ENCODE results near the gene BMX. TPM values are rescaled to one million over a fixed set of nuclear protein-coding genes. Genes with fewer than 3 reads are reported as not detected.

Gene BMX
- total RNA-seq, 1 donor from 2014 or later = 3.1 TPM

GRCh38 chrX:15501506-15501905, 899 bp downstream of the BMX start:
- Histone ChIP-seq H3K4me1 (ENCODE audit: control insufficient read depth in 3 of 3, insufficient read depth in 3 of 3, low read length in 3 of 3) (no peaks in the 10 kb centered on the region), H3K9me3 (ENCODE audit: control insufficient read depth in 3 of 3, low read length in 3 of 3) (no peaks in the 10 kb centered on the region), H3K9ac (ENCODE audit: low read depth in 1 of 3, low read length in 3 of 3) (no peak overlapping the region), H3K27me3 (ENCODE audit: control insufficient read depth in 3 of 3, insufficient read depth in 3 of 3, low read length in 3 of 3) (peaks cover 0 to 11% (median 0%) of the 10 kb centered on the region in 3 donors), H3K4me3 (ENCODE audit: low read length in 3 of 3) (peak overlapping the region in 1 of 3 donors; percentile 38), H3K27ac (ENCODE audit: low read depth, low read length) (no peak overlapping the region), H3K36me3 (ENCODE audit: control insufficient read depth in 3 of 3, insufficient read depth in 3 of 3, low read length in 3 of 3) (no peaks in the 10 kb centered on the region)

- no peak overlapping the region for H3K4me3 ChIP-seq (ENCODE audit: low read length in 3 of 3)
- H3K9ac ChIP-seq (ENCODE audit: low read depth in 1 of 3, low read length in 3 of 3) = no peak overlapping the region
- H3K27ac ChIP-seq (ENCODE audit: low read depth, low read length) = no peak overlapping the region
- H3K27me3 ChIP-seq (ENCODE audit: control insufficient read depth in 3 of 3, insufficient read depth in 3 of 3, low read length in 3 of 3) = peaks cover 0 to 11% (median 0%) of the 10 kb centered on the region in 3 donors
- no peaks in the 10 kb centered on the region for H3K36me3 ChIP-seq (ENCODE audit: control insufficient read depth in 3 of 3, insufficient read depth in 3 of 3, low read length in 3 of 3)
- H3K9me3 ChIP-seq (ENCODE audit: control insufficient read depth in 3 of 3, low read length in 3 of 3) = no peaks in the 10 kb centered on the region
- H3K4me1 ChIP-seq (ENCODE audit: control insufficient read depth in 3 of 3, insufficient read depth in 3 of 3, low read length in 3 of 3) = no peaks in the 10 kb centered on the region
These were observed 4.1 kb downstream of the BMX start for GRCh38 chrX:15504661-15505060.

- no peaks in the 10 kb centered on the region for H3K9me3 ChIP-seq (ENCODE audit: control insufficient read depth in 3 of 3, low read length in 3 of 3)
- H3K4me1 ChIP-seq (ENCODE audit: control insufficient read depth in 3 of 3, insufficient read depth in 3 of 3, low read length in 3 of 3) = no peaks in the 10 kb centered on the region
- H3K9ac ChIP-seq (ENCODE audit: low read depth in 1 of 3, low read length in 3 of 3) = no peak overlapping the region
- no peaks in the 10 kb centered on the region for H3K36me3 ChIP-seq (ENCODE audit: control insufficient read depth in 3 of 3, insufficient read depth in 3 of 3, low read length in 3 of 3)
- H3K27ac ChIP-seq (ENCODE audit: low read depth, low read length) = no peak overlapping the region
- H3K4me3 ChIP-seq (ENCODE audit: low read length in 3 of 3) = no peak overlapping the region
- H3K27me3 ChIP-seq (ENCODE audit: control insufficient read depth in 3 of 3, insufficient read depth in 3 of 3, low read length in 3 of 3) = peaks cover 0 to 11% (median 0%) of the 10 kb centered on the region in 3 donors
These were observed 4.5 kb downstream of the BMX start for GRCh38 chrX:15505101-15505500.

- Histone ChIP-seq H3K27me3 (ENCODE audit: control insufficient read depth in 3 of 3, insufficient read depth in 3 of 3, low read length in 3 of 3) (peaks cover 0 to 11% (median 0%) of the 10 kb centered on the region in 3 donors), H3K4me3 (ENCODE audit: low read length in 3 of 3) (no peak overlapping the region), H3K36me3 (ENCODE audit: control insufficient read depth in 3 of 3, insufficient read depth in 3 of 3, low read length in 3 of 3) (no peaks in the 10 kb centered on the region), H3K4me1 (ENCODE audit: control insufficient read depth in 3 of 3, insufficient read depth in 3 of 3, low read length in 3 of 3) (no peaks in the 10 kb centered on the region), H3K27ac (ENCODE audit: low read depth, low read length) (no peak overlapping the region), H3K9me3 (ENCODE audit: control insufficient read depth in 3 of 3, low read length in 3 of 3) (no peaks in the 10 kb centered on the region), H3K9ac (ENCODE audit: low read depth in 1 of 3, low read length in 3 of 3) (no peak overlapping the region)
These were observed 6.4 kb downstream of the BMX start for GRCh38 chrX:15507005-15507404.

- H3K36me3 ChIP-seq (ENCODE audit: control insufficient read depth in 3 of 3, insufficient read depth in 3 of 3, low read length in 3 of 3) = no peaks in the 10 kb centered on the region
- no peak overlapping the region for H3K9ac ChIP-seq (ENCODE audit: low read depth in 1 of 3, low read length in 3 of 3)
- H3K4me1 ChIP-seq (ENCODE audit: control insufficient read depth in 3 of 3, insufficient read depth in 3 of 3, low read length in 3 of 3) = no peaks in the 10 kb centered on the region
- H3K27me3 ChIP-seq (ENCODE audit: control insufficient read depth in 3 of 3, insufficient read depth in 3 of 3, low read length in 3 of 3) = no peaks in the 10 kb centered on the region
- H3K9me3 ChIP-seq (ENCODE audit: control insufficient read depth in 3 of 3, low read length in 3 of 3) = no peaks in the 10 kb centered on the region
- no peak overlapping the region for H3K4me3 ChIP-seq (ENCODE audit: low read length in 3 of 3)
- H3K27ac ChIP-seq (ENCODE audit: low read depth, low read length) = no peak overlapping the region
These were observed 9.2 kb downstream of the BMX start for GRCh38 chrX:15509845-15510244.

- Histone ChIP-seq H3K27ac (ENCODE audit: low read depth, low read length) (no peak overlapping the region), H3K9ac (ENCODE audit: low read depth in 1 of 3, low read length in 3 of 3) (no peak overlapping the region), H3K27me3 (ENCODE audit: control insufficient read depth in 3 of 3, insufficient read depth in 3 of 3, low read length in 3 of 3) (no peaks in the 10 kb centered on the region)
These were observed 11.0 kb downstream of the BMX start for GRCh38 chrX:15511563-15511962.

GRCh38 chrX:15512401-15512965, 11.9 kb downstream of the BMX start:
- peaks cover 0 to 2% (median 0%) of the 10 kb centered on the region in 3 donors for H3K27me3 ChIP-seq (ENCODE audit: control insufficient read depth in 3 of 3, insufficient read depth in 3 of 3, low read length in 3 of 3)
- H3K9me3 ChIP-seq (ENCODE audit: control insufficient read depth in 3 of 3, low read length in 3 of 3) = no peaks in the 10 kb centered on the region
- H3K4me3 ChIP-seq (ENCODE audit: low read length in 3 of 3) = no peak overlapping the region
- H3K9ac ChIP-seq (ENCODE audit: low read depth in 1 of 3, low read length in 3 of 3) = no peak overlapping the region
- no peaks in the 10 kb centered on the region for H3K36me3 ChIP-seq (ENCODE audit: control insufficient read depth in 3 of 3, insufficient read depth in 3 of 3, low read length in 3 of 3)
- no peaks in the 10 kb centered on the region for H3K4me1 ChIP-seq (ENCODE audit: control insufficient read depth in 3 of 3, insufficient read depth in 3 of 3, low read length in 3 of 3)
- no peak overlapping the region for H3K27ac ChIP-seq (ENCODE audit: low read depth, low read length)

More at GRCh38 chrX:15511563-15511962, 11.0 kb downstream of the BMX start:
- Histone ChIP-seq H3K36me3 (ENCODE audit: control insufficient read depth in 3 of 3, insufficient read depth in 3 of 3, low read length in 3 of 3) (no peaks in the 10 kb centered on the region), H3K4me1 (ENCODE audit: control insufficient read depth in 3 of 3, insufficient read depth in 3 of 3, low read length in 3 of 3) (no peaks in the 10 kb centered on the region), H3K9me3 (ENCODE audit: control insufficient read depth in 3 of 3, low read length in 3 of 3) (no peaks in the 10 kb centered on the region), H3K4me3 (ENCODE audit: low read length in 3 of 3) (no peak overlapping the region)

- no peak overlapping the region for H3K9ac ChIP-seq (ENCODE audit: low read depth in 1 of 3, low read length in 3 of 3)
- H3K27ac ChIP-seq (ENCODE audit: low read depth, low read length) = no peak overlapping the region
- H3K4me3 ChIP-seq (ENCODE audit: low read length in 3 of 3) = no peak overlapping the region
- peaks cover 0 to 4% (median 0%) of the 10 kb centered on the region in 3 donors for H3K27me3 ChIP-seq (ENCODE audit: control insufficient read depth in 3 of 3, insufficient read depth in 3 of 3, low read length in 3 of 3)
- H3K4me1 ChIP-seq (ENCODE audit: control insufficient read depth in 3 of 3, insufficient read depth in 3 of 3, low read length in 3 of 3) = no peaks in the 10 kb centered on the region
- no peaks in the 10 kb centered on the region for H3K36me3 ChIP-seq (ENCODE audit: control insufficient read depth in 3 of 3, insufficient read depth in 3 of 3, low read length in 3 of 3)
- H3K9me3 ChIP-seq (ENCODE audit: control insufficient read depth in 3 of 3, low read length in 3 of 3) = no peaks in the 10 kb centered on the region
These were observed 13.7 kb downstream of the BMX start for GRCh38 chrX:15514279-15514678.

GRCh38 chrX:15515931-15516330, 15.3 kb downstream of the BMX start:
- no peaks in the 10 kb centered on the region for H3K4me1 ChIP-seq (ENCODE audit: control insufficient read depth in 3 of 3, insufficient read depth in 3 of 3, low read length in 3 of 3)
- H3K27ac ChIP-seq (ENCODE audit: low read depth, low read length) = no peak overlapping the region
- H3K9me3 ChIP-seq (ENCODE audit: control insufficient read depth in 3 of 3, low read length in 3 of 3) = no peaks in the 10 kb centered on the region

GRCh38 chrX:15522464-15522863, 21.9 kb downstream of the BMX start:
- Histone ChIP-seq H3K27ac (ENCODE audit: low read depth, low read length) (no peak overlapping the region), H3K27me3 (ENCODE audit: control insufficient read depth in 3 of 3, insufficient read depth in 3 of 3, low read length in 3 of 3) (peaks cover 0 to 2% (median 0%) of the 10 kb centered on the region in 3 donors), H3K36me3 (ENCODE audit: control insufficient read depth in 3 of 3, insufficient read depth in 3 of 3, low read length in 3 of 3) (no peaks in the 10 kb centered on the region), H3K9ac (ENCODE audit: low read depth in 1 of 3, low read length in 3 of 3) (no peak overlapping the region), H3K4me1 (ENCODE audit: control insufficient read depth in 3 of 3, insufficient read depth in 3 of 3, low read length in 3 of 3) (no peaks in the 10 kb centered on the region), H3K4me3 (ENCODE audit: low read length in 3 of 3) (no peak overlapping the region), H3K9me3 (ENCODE audit: control insufficient read depth in 3 of 3, low read length in 3 of 3) (no peaks in the 10 kb centered on the region)

More at GRCh38 chrX:15515931-15516330, 15.3 kb downstream of the BMX start:
- H3K9ac ChIP-seq (ENCODE audit: low read depth in 1 of 3, low read length in 3 of 3) = no peak overlapping the region
- no peaks in the 10 kb centered on the region for H3K36me3 ChIP-seq (ENCODE audit: control insufficient read depth in 3 of 3, insufficient read depth in 3 of 3, low read length in 3 of 3)
- H3K27me3 ChIP-seq (ENCODE audit: control insufficient read depth in 3 of 3, insufficient read depth in 3 of 3, low read length in 3 of 3) = peaks cover 0 to 4% (median 0%) of the 10 kb centered on the region in 3 donors
- no peak overlapping the region for H3K4me3 ChIP-seq (ENCODE audit: low read length in 3 of 3)

Measured in skeletal muscle tissue (tissue), 4 donors.